GM21723 (cell line): ENCODE results near the gene TFEB.
"Not testable (repeated sequence)": the region's sequence is repeated elsewhere in the genome, so short reads cannot be mapped to it uniquely, and the experiment has no call there.

Experiments used
- ATAC-seq: cut with Tn5 transposase; IDR thresholded peaks from one replicate; pipeline ENCODE4 v1.9.1; 2021; ENCODE audit warnings: mild to moderate bottlenecking, moderate library complexity; ENCODE audit not compliant: unreplicated experiment

TFEB gene

DNA sequence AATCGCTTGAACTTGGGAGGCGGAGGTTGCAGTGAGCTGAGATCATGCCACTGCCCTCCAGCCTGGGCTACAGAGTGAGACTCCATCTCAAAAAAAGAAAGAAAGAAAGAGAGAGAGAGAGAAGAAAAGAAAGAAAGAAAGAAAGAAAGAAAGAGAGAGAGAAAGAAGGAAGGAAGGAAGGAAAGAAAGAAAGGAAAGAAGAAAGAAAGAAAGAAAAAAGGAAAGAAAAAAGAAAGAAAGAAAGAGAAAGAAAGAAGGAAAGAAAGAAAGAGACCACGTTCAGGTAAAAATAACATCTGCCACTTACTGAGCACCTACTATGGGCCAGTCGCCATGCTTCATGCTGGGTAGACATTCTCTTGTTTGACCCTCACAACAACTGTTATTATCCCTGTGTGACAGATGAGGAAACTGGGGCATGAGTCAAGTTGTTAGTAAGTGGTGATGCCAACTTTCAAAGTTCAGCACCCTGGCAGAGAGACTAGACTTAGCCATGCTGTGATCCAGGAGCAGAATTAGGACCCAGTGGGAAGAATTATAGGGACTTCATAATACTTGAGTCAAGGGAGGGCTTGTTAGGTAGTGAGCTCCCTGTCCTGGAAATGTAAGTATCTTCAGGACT is 30.7 kb upstream of the TFEB start:
- ATAC-seq = not testable (repeated sequence)

DNA sequence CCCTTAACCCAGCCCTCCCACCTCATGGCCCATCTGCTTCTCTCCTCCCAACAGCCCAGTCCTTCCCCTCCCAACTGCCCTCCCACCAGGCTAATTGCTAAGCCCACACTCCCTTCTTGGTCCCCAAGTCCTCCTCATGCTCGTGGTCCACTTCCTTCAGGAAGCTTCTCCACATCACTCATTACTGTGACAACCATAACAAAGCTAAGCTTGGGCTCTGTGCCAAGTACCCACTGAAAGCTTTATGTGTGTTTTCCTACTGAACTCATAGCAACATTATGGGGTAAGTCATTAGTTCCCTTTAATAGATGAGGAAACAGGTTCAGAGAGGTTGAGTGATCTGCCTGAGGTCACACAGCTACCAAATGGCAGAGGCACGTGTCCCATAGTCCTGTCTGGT is 28.1 kb upstream of the TFEB start:
- ATAC-seq = no peak

DNA sequence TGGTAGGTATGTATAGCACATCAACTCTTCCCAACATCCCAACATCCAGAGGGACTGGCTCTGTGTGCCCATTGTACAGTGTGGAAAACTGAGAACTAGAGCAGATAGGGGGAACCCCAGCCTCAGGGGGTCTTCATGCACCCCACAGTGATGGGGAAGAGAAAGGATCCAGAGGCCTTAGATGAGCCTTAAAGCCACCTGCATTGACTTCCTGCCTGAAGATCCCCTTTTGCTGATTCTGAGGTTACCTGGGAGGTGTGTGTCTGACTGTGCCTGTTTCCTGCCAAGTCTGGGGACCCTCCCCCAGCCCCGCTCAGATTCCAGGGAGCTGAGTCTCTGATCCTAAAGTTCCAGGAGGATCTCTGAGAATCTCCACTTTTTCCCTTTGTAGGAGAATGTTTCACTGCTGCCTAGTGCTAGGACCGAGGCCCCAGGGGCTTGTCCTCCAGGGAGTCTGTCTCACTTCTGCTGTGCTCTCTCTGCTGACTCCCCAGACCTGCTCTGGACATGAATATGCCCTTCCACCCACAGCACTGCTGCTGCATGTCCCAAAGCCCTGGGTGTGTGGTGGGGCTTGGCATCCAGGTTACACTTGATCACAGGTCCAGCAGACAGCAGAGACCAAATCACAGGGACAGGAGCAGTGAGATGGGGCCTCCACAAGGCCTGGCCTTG is 24.6 kb upstream of the TFEB start:
- no peak for ATAC-seq

DNA sequence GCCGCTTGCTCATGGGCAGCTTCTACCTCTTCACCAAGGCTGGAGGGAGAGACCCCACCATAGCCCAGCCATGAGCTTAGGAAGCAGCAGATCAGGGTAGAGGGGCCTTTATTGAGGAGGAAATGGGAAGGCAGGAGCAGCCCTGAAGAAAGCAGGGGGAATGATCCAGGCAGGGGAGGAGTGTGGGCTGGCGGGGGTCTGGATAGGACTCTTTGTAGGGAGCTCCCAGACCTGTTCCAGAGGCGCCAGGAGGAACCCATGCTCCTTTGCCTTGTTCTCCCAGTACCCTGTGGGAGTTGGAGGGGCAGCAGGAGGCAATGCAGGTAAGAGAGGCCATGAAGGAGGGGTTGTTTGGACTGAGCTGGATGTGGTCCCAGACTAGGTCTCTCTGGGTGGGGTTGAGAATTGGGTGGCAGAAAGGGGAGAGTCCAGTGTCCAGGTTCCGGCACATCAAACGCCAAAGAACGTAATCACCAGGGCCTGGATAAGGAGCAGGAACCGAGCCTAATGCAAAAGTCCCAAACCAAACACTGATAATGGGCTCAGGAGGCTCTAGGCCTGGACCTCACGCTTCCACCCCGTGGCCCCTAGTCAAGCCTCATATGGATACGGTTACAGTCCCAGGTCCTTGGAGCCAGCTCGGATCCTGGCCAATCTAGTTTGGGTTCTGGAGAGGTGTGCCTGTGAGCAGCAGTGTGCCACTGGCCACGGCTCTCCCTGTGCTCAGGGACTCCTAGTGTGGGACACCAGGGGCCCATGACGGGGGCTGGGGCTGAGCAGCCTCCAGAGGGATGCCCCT is 23.9 kb upstream of the TFEB start:
- ATAC-seq = no peak

DNA sequence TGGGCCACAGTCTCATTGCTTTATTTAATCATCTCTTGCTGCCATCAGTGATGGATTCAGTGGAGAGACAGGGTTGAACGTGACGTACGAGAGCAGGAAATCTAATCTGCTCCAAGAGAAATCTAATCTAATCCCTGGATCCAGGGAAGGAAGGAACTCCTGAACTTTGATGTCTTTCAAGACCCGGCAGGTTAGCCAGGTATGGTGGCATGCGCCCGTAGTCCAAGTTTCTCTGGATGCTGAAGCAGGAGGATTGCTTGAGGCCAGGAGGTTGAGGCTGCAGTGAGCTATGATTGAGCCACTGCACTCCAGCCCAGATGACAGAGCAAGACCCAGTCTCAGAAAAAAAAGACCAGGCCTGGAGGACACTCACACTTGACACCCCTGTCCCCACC is 23.2 kb upstream of the TFEB start:
- no peak for ATAC-seq

DNA sequence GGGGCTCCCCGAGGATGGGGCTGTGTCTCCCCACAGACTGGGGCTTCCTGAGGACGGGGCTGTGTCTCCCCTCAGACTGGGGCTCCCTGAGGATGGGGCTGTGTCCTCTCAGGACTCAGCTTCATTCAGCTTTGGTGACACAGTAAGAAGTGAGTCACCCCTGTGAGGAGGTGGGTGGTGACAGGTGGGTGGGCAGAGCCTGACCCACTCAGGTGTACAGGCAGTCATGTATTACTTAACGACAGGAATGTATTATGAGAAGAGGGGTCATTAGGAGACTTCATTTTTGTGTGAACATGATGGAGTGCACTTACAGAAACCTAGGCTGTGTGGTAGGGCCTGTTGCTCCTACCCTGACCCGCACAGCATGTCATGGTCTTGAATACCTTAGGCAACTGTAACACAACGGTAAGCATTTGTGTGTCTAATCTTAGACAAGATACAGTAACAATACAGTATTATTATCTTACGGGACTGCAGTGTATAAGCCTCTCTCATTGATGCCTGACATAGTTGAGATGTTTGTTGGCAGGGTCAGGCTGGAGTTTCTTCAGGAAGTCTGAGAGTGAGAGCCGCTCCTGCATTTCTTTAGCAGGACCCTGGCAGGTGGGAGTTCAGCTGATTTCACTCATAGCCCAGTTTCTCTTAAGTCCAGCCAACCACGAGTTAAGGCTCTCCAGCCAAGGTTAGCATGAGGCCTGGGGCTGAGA is 22.7 kb upstream of the TFEB start:
- ATAC-seq = no peak

DNA sequence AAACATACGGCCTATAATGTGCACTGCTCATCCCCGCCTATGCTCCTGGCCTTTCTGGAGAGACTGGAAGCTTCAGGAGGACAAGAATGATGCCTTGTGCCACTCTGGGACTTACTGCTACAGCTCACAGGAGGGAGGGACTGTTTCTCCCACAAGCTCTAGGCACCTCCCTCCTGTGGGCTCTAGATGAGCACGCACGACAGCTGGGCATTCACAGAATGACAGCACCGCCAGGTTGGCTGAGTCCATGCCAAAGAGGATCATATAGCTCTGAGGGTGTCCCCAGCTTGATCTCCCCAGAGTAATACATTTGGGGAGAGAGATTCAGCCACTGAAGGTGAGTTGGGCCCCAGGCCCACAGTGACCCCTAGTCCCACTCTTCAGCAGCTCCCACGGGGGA is 21.9 kb upstream of the TFEB start:
- no peak for ATAC-seq

DNA sequence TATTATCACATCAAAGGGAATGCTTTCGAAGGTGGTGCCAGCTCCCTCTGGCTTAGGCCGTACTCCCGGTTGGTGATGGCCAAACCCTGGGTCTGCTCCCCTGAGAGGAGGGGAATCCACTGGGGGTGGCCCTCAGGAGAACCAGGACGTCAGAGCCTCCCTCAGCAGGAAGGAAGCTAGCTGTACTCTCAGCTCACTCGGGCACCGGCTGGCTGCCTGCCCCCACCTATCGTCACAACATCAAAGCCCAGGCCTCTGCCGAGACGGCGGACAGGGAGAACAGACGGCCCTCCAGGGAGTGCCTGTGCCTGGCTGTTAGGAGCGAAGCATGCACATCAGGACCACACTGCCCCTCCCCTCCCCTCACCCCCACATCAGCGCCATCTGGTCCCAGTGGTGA is 20.9 kb upstream of the TFEB start:
- no peak for ATAC-seq

DNA sequence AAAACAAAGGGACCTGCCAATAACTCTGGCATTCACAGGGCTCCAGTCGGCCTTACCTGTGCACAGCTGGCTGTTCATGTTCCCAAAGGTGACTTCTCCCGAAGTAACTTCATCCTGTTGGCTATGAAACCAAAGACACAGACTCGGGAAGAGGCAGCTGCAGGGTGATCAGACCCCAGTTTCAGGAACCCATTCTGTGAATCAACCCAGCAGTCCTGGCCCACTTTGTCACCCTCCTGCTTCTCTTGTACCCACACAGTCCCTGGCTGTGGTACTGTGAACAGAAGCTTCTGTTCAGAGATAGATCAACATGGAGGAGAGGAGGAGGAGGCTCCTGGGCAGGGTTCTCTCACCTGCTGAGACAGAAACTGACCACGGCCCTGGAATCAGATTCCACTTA is 20.5 kb upstream of the TFEB start:
- no peak for ATAC-seq

DNA sequence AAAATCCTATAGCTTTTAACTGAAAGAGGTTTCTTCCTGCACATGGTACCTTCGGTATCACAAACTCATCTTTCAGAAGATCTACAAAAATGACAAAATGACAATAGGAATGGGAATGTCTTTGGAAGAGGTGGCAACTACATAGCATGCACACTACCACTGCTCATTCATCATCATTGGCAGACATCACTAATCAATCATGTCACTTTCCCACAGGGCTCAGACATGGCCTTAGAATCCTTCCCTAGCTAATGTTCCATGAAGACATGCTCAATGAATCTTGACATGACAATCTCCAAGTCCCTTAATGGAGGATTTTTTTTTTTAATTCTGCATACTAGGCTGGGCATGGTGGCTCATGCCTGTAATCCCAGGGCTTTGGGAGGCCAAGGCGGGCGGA is 15.0 kb upstream of the TFEB start:
- no peak for ATAC-seq

DNA sequence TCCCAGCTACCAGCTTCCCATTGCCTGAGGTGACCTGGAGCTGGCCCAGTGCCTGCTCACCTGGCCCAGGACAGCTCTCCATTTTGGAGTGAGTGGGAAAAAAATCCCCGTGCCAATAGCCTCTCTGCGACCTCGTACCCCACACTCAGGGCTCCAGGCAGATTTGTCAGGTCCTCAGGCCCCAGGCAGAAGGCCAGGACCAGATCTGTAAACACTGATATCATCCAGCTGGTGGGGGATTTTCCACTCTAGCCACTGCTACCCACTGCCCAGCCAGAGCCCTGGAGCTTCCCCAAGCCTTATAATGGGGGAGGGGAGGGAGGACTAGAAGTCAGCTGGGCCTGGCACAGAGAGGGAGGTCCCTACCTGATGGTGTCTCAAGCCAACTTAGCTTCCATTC is 13.1 kb upstream of the TFEB start:
- ATAC-seq = no peak

DNA sequence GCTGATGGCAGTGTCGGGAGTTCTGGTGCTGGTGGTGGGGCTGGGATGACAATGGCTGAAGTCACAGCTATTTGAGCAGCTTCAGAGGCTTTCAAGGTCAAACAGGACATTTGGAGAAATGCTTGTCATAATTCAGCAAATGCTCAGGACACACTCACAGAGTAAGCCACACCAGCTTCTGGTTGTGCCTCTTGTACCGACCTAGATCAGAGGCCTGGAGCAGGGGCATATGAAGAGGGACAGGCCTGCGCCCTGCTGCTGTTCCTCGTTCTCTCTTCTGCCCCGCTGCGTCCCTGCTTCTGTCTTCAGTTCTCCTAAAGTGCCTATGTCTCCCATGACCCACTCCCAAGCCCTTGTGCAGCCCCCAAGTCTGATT is 12.7 kb upstream of the TFEB start:
- ATAC-seq = no peak

DNA sequence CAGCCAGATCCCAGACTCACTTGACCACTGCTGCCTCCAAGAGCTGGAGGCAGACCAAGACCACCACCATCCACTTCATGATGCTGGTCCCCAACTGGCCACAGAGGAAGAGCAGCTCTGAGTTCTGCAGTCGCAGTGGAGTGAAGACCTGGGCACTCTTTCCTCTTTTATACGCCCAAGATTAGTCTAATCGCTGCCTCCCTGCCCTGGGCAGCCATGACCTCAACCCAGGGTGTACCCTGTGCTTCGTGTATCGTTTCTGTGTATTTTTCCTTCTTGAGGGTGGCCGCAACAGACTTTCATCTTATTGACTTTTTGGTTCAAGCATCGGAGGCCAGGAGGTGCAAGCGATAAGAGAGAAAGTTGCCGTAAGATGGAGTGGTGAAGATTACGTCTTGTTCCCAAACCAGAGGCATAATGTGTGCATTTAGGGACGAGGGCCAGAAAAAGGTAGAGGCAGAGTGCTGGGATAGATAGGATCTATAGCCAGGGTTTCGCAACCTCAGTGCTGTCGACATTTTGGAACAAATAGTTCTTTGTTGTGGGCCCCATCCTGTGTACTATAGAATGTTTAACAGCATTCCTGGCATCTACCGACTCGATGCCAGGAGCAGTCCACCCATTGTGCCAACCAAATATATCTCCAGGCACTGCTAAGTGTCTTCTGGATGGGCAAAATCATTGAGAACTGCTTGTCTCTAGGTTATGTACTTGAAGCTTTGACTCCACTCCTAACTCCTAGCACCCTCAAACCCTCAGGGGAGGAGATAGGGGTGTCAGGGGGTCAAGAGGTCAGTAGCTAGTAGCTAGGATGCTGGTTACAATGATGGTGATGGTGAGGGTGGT is 12.1 kb upstream of the TFEB start, which contains the start of gene PGC:
PGC (minus strand) TSS at position 142 of the 846 bp plus-strand sequence; CDS start at position 79, 63 bp downstream.
- no peak for ATAC-seq

DNA sequence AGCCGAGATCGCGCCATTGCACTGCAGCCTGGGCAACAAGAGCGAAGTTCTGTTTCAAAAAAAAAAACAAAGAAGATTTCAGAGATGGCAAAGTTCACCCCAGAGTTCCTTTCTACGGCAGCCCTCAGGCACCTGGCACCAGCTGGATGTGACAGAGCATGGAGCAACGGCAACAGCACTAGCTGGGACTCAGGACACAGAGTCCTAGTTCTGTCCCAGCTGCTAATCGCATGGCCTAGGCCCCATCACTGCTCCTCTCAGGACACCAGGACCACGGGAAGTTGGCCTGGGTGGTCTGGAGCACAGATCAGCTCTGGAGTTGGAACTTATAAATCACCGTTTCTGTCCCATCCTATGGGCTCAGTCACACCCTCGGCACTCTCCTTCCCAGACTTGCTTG is 10.7 kb upstream of the TFEB start:
- ATAC-seq = no peak

DNA sequence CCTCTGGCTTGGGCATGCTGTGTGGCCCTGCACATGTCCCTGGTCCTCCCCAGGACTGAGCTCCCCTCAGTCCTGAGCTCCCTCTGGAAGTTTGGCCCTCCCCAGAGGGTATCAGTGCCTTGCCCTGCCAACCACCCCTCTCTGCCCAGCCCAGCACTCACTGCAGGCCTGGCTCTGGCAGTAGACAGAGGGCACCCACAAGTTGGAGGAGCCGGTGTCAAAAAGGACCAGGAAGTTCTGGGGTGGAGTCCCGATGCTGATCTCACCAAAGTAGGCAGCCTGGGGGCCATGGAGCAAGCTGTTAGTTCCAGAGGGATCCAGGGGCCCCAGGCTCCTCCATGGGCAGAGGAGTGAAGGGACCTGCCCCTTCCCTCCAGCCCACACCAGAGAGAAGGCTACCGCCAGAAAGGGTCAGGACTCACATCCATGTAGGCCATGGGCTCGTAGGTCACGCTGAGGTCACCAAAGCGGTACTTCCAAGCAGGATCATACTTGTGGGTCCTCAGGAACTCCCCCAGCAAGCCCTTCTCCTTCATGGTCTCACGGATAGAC is 8.9 kb upstream of the TFEB start:
- ATAC-seq = no peak

DNA sequence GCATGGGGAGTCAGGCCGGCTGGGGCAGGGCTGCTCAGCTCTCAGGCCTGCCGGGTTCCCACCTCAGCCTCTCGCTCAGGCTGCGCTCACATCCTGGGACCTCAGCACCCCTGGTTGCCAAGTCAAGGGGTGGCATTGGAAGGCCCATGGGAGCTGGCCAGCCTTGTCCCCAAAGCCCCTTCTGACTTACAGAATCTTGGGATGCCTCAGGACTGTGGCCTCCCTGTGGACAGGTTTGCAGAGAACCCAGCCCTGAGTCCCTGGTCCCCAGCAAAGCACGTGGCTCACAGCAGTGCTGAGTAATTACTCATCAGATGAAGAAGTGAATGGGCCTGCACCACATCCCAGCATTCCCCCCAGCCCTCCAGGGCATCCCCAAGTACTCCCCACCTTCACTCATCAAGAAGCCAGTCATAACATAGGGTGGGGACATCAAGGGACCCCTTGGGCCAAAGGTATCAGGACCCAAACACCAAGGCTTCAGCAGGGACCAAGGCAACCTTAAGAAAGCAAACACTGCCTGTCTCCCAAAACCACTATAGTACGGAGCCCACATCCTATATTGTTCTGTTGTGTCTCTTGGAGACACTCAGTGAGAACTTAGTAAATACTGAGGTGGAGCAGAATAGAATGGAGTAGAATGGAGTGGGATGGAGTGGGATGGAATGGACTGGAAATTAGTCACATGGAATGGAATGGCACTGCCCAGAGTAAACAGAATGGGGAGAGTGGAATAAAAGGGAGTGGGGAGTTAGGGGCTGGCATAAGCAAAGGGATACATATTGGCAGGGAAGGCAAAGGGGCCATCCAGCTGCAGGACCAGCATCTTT is 8.2 kb upstream of the TFEB start:
- no peak for ATAC-seq

DNA sequence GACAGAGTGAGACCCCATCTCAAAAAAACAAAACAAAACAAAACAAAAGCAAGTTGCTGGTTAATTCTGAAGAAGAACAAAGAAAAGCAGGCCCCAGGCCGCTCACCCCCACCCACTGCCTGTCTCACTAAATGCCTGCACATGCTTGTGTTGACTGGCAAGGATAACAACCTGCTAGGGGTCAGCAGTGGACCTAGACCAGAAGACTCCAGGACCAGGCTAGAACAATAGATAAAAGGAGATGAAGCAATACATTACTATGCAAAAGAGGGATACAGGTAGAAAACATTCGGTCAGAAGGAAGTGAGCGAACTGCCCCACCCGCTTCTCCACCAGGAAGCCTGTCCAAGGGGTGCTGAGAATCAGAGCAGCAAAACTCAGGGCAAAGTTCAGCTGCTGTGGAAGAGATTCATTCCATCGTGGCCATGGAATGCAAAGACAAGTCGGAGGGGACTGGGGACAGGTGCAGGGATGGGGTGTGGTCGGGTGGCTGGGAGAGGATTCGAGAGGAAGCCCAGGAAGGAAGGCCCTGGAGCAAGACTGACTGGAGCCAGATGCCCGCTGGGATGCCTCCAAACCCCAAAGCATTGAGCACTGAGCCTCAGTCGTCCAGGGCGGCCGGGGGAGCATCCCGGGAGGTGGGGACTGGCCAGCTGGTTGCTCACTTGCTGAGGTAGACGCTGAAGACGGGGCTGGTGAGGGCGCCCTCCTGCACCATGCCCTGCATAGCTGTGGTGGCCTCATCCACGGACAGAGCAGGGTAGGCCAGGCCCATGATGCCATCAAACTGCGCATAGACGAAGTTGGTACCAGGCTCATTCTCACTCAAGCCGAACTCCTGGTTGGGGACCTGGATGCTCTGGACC is 6.5 kb upstream of the TFEB start:
- no peak for ATAC-seq

DNA sequence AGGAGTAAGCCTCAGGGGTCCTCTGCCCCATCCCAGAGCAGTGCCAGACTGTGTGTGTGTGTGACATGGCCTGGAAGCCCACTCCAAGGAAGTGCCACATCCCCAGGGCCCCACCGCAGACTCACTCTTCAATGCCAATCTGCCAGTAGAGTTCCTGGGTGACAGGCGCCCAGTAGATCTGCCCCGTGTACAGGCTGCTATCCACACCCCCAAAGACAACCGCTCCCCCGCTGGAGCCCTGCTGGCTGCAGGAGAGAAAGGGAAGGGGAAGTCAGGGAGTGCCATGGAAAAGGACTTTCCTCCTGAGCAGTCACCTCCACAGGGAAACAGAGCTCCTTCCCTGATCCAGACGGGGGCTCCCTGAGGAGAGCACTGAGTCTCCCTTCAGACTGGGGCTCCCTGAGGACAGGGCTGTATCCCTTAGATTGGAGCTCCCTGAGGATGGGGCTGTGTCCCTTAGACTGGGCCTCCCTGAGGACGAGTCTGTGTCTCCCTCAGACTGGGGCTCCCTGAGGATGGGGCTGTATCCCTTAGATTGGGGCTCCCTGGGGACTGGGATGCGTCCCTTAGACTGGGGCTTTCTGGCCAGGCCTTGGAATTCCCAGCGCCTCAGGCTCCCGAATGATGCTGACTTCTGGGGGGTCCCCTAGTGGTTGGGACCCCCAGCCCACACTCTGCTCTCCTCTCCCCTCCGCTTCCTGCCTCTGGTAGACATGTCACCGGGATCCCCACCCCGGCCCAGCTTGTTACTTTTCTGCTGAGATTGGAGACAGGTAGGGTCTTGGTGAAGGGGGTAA is 5.2 kb upstream of the TFEB start:
- ATAC-seq = no peak
